T-cell (primary cell): ENCODE results near the gene RAB3C. TPM values are rescaled to one million over a fixed set of nuclear protein-coding genes. Genes with fewer than 3 reads are reported as not detected.

Source experiments
- ATAC-seq, 4 experiments: fragments of 200-7000 bp in 3 of 4; fragments of 150-1000 bp in 1 of 4; cut with Tn5 transposase; replicated peaks in 1 of 4; 1 replicate in 3 of 4; 2 replicates in 1 of 4; pipeline ENCODE4 v1.10.0; 2021; ENCODE audit warnings: moderate library complexity in 3 of 4, mild to moderate bottlenecking in 2 of 4, moderate number of reproducible peaks in 1 of 4
- CTCF ChIA-PET, 2 donors: fragments of 300-600 bp; sonication (Branson Sonifier 250); formaldehyde crosslinking; loops; one replicate each; lab custom pipeline; 2022; ENCODE audit warnings: antibody characterized with exemption in 2 of 2; lab: Charles Lee
- POLR2A ChIA-PET, 2 donors: fragments of 300-600 bp; sonication (Branson Sonifier 250); formaldehyde crosslinking; loops; one replicate each; lab custom pipeline; 2022; ENCODE audit warnings: antibody characterized with exemption in 2 of 2; lab: Charles Lee
- DNase-seq, 35 experiments: peaks; one replicate each; pipeline versions ENCODE4 v3.0.0 to v3.0.0-alpha.2; 2013 to 2023
- H3K27ac ChIP-seq: one replicate; pipeline ENCODE4 v1.5.1; 2013; ENCODE audit warnings: low read length
- H3K27me3 ChIP-seq, 2 experiments: replicated peaks in 1 of 2; 1 replicate in 1 of 2; 2 replicates in 1 of 2; pipeline versions ENCODE4 v1.6.1 to v1.7.0; 2013; ENCODE audit warnings: low read length in 1 of 2, mixed read lengths in 1 of 2; ENCODE audit not compliant: control insufficient read depth in 2 of 2, insufficient read depth in 2 of 2; ENCODE audit errors: extremely low read depth in 1 of 2
- H3K36me3 ChIP-seq, 2 donors: 1 replicate in 1 of 2; 2 replicates in 1 of 2; pipeline versions ENCODE4 v1.6.1 to v1.7.0; 2013; ENCODE audit warnings: low read length in 1 of 2; ENCODE audit not compliant: control insufficient read depth in 2 of 2, insufficient read depth in 1 of 2; ENCODE audit errors: extremely low read depth in 1 of 2
- H3K4me1 ChIP-seq, 2 experiments: 1 replicate in 1 of 2; 2 replicates in 1 of 2; pipeline versions ENCODE4 v1.6.1 to v1.7.0; 2013; ENCODE audit warnings: low read length in 2 of 2, mixed read lengths in 1 of 2; ENCODE audit not compliant: insufficient read depth in 2 of 2, control insufficient read depth in 1 of 2; ENCODE audit errors: extremely low read depth in 1 of 2
- H3K4me3 ChIP-seq, 2 donors: 1 replicate in 1 of 2; 2 replicates in 1 of 2; pipeline versions ENCODE4 v1.5.1 to v1.7.0; 2013; ENCODE audit warnings: mild to moderate bottlenecking in 2 of 2, low read length in 1 of 2, moderate library complexity in 1 of 2; ENCODE audit not compliant: control insufficient read depth in 1 of 2; ENCODE audit errors: extremely low read depth in 1 of 2
- H3K9me3 ChIP-seq: 2 replicates; pipeline ENCODE4 v1.7.0; 2013
- H3K27ac Mint-ChIP-seq, 2 donors: one replicate each; pipeline ENCODE4 v1.8.0; 2020 to 2021; ENCODE audit warnings: mild to moderate bottlenecking in 2 of 2, mixed read lengths in 2 of 2
- H3K27me3 Mint-ChIP-seq, 2 donors: one replicate each; pipeline ENCODE4 v1.8.0; 2021 to 2022; ENCODE audit warnings: mixed read lengths in 2 of 2
- H3K36me3 Mint-ChIP-seq: one replicate; pipeline ENCODE4 v1.8.0; 2021; ENCODE audit warnings: mixed read lengths
- H3K4me1 Mint-ChIP-seq, 3 donors: one replicate each; pipeline ENCODE4 v1.8.0; 2020 to 2022; ENCODE audit warnings: mixed read lengths in 3 of 3, mild to moderate bottlenecking in 1 of 3
- H3K4me3 Mint-ChIP-seq, 3 donors: one replicate each; pipeline ENCODE4 v1.8.0; 2020 to 2022; ENCODE audit warnings: mild to moderate bottlenecking in 3 of 3, mixed read lengths in 3 of 3, moderate library complexity in 3 of 3
- H3K9me3 Mint-ChIP-seq, 3 donors: one replicate each; pipeline ENCODE4 v1.8.0; 2020 to 2022; ENCODE audit warnings: mixed read lengths in 3 of 3
- WGBS: methylation state at CpG from one replicate; pipeline ENCODE4 v1.1.5; 2013; ENCODE audit warnings: missing lambda C conversion rate; ENCODE audit not compliant: insufficient coverage; 5-methylcytosine and 5-hydroxymethylcytosine counted together
- total RNA-seq, 35 experiments: library from RNA in 6 of 35; stranded (reverse) in 6 of 35; fragments of 120-200 nt in 1 of 35; gene quantifications; one replicate each; pipeline versions ENCODE4 v1.2.1 to v1.2.4 and lab custom pipeline; 2013 to 2026

RAB3C gene
- total RNA-seq, 5 donors from 2014 or later (not counting 1 experiment from before 2014, with no cell fraction given) = not detected

- no peaks in the 10 kb centered on the region for H3K36me3 ChIP-seq
- H3K27ac ChIP-seq = no peak overlapping the region
- Mint-ChIP-seq H3K36me3 (no peaks in the 10 kb centered on the region), H3K4me3 (no peak overlapping the region), H3K27me3 (no peaks in the 10 kb centered on the region), H3K4me1 (no peaks in the 10 kb centered on the region), H3K27ac (no peak overlapping the region), H3K9me3 (no peaks in the 10 kb centered on the region)
- DNase-seq (no peak), ATAC-seq (no peak)
- no peak overlapping the region for H3K4me3 ChIP-seq
- POLR2A ChIA-PET = no interaction called here
- no CpG with 5 or more reads among the region's 1 CpG for WGBS
- CTCF ChIA-PET = no interaction called here
- no peaks in the 10 kb centered on the region for H3K4me1 ChIP-seq
- H3K9me3 ChIP-seq = no peaks in the 10 kb centered on the region
- no peaks in the 10 kb centered on the region for H3K27me3 ChIP-seq
These were observed 37.5 kb downstream of the RAB3C start for GRCh38 chr5:58620336-58620735.

GRCh38 chr5:58622936-58623871 is 40.3 kb downstream of the RAB3C start:
- POLR2A ChIA-PET = no interaction called here
- 60% methylated on average over 1 of the region's 3 CpGs for WGBS
- DNase-seq (no peak), ATAC-seq (no peak)
- Mint-ChIP-seq H3K9me3 (no peaks in the 10 kb centered on the region), H3K27ac (no peak overlapping the region), H3K4me3 (no peak overlapping the region), H3K4me1 (no peaks in the 10 kb centered on the region), H3K36me3 (no peaks in the 10 kb centered on the region), H3K27me3 (no peaks in the 10 kb centered on the region)
- Histone ChIP-seq H3K4me1 (no peaks in the 10 kb centered on the region), H3K27ac (no peak overlapping the region), H3K9me3 (no peaks in the 10 kb centered on the region), H3K36me3 (no peaks in the 10 kb centered on the region), H3K4me3 (no peak overlapping the region), H3K27me3 (no peaks in the 10 kb centered on the region)
- CTCF ChIA-PET = no interaction called here

- H3K4me1 ChIP-seq = no peaks in the 10 kb centered on the region
- H3K4me3 ChIP-seq = no peak overlapping the region
- no peak for ATAC-seq
- Mint-ChIP-seq H3K9me3 (peaks cover 0 to 3% (median 0%) of the 10 kb centered on the region in 3 donors), H3K27me3 (no peaks in the 10 kb centered on the region), H3K4me1 (no peaks in the 10 kb centered on the region), H3K36me3 (no peaks in the 10 kb centered on the region), H3K27ac (no peak overlapping the region), H3K4me3 (no peak overlapping the region)
- no peaks in the 10 kb centered on the region for H3K36me3 ChIP-seq
- H3K27me3 ChIP-seq = no peaks in the 10 kb centered on the region
- no peaks in the 10 kb centered on the region for H3K9me3 ChIP-seq
- WGBS = no CpG with 5 or more reads among the region's 5 CpGs
- DNase-seq = no peak
- ChIA-PET POLR2A (no interaction called here), CTCF (no interaction called here)
- no peak overlapping the region for H3K27ac ChIP-seq
These were observed 45.8 kb downstream of the RAB3C start for GRCh38 chr5:58628626-58629025.

GRCh38 chr5:58629271-58630159 is 46.6 kb downstream of the RAB3C start:
- Histone ChIP-seq H3K4me3 (no peak overlapping the region), H3K27ac (no peak overlapping the region), H3K36me3 (no peaks in the 10 kb centered on the region), H3K4me1 (no peaks in the 10 kb centered on the region), H3K9me3 (no peaks in the 10 kb centered on the region), H3K27me3 (no peaks in the 10 kb centered on the region)
- H3K9me3 Mint-ChIP-seq = peaks cover 0 to 3% (median 0%) of the 10 kb centered on the region in 3 donors
- no peaks in the 10 kb centered on the region for H3K27me3 Mint-ChIP-seq
- no peaks in the 10 kb centered on the region for H3K36me3 Mint-ChIP-seq
- H3K27ac Mint-ChIP-seq = no peak overlapping the region
- POLR2A ChIA-PET = interaction anchor here in 1 of 2 donors (0.6 kb wide), 1 partner anchor 822 kb away, joined by 3 read pairs; no protein-coding TSS in a partner anchor
- DNase-seq = no peak
- WGBS = 23% methylated on average over 2 of the region's 6 CpGs
- CTCF ChIA-PET = no interaction called here
- H3K4me3 Mint-ChIP-seq = no peak overlapping the region
- no peaks in the 10 kb centered on the region for H3K4me1 Mint-ChIP-seq
- ATAC-seq = no peak

- Histone ChIP-seq H3K36me3 (no peaks in the 10 kb centered on the region), H3K27ac (no peak overlapping the region), H3K4me1 (no peaks in the 10 kb centered on the region), H3K9me3 (no peaks in the 10 kb centered on the region), H3K4me3 (no peak overlapping the region), H3K27me3 (no peaks in the 10 kb centered on the region)
- H3K4me3 Mint-ChIP-seq = no peak overlapping the region
- no peaks in the 10 kb centered on the region for H3K36me3 Mint-ChIP-seq
- ATAC-seq (no peak), DNase-seq (no peak)
- no CpG with 5 or more reads among the region's 1 CpG for WGBS
- CTCF ChIA-PET = no interaction called here
- peaks cover 0 to 3% (median 0%) of the 10 kb centered on the region in 3 donors for H3K9me3 Mint-ChIP-seq
- no peaks in the 10 kb centered on the region for H3K4me1 Mint-ChIP-seq
- POLR2A ChIA-PET = no interaction called here
- peaks cover 0 to 4% of the 10 kb centered on the region in 2 donors for H3K27me3 Mint-ChIP-seq
- no peak overlapping the region for H3K27ac Mint-ChIP-seq
These were observed 49.0 kb downstream of the RAB3C start for GRCh38 chr5:58631895-58632294.

GRCh38 chr5:58635416-58635815 is 52.5 kb downstream of the RAB3C start:
- WGBS = 60% methylated on average over 1 of the region's 2 CpGs
- Histone ChIP-seq H3K27ac (no peak overlapping the region), H3K9me3 (no peaks in the 10 kb centered on the region), H3K4me3 (no peak overlapping the region), H3K4me1 (no peaks in the 10 kb centered on the region), H3K27me3 (no peaks in the 10 kb centered on the region), H3K36me3 (no peaks in the 10 kb centered on the region)
- CTCF ChIA-PET = no interaction called here
- DNase-seq = no peak
- H3K27ac Mint-ChIP-seq = no peak overlapping the region
- peaks cover 0 to 3% (median 0%) of the 10 kb centered on the region in 3 donors for H3K9me3 Mint-ChIP-seq
- no peaks in the 10 kb centered on the region for H3K4me1 Mint-ChIP-seq
- H3K27me3 Mint-ChIP-seq = peaks cover 0 to 8% of the 10 kb centered on the region in 2 donors
- H3K36me3 Mint-ChIP-seq = no peaks in the 10 kb centered on the region
- no peak overlapping the region for H3K4me3 Mint-ChIP-seq
- POLR2A ChIA-PET = no interaction called here
- ATAC-seq = no peak
